ENCODE measurements around the gene PAWR. TPM values are rescaled to one million over a fixed set of nuclear protein-coding genes. Genes with fewer than 3 reads are reported as not detected.

The PAWR gene, protein sequence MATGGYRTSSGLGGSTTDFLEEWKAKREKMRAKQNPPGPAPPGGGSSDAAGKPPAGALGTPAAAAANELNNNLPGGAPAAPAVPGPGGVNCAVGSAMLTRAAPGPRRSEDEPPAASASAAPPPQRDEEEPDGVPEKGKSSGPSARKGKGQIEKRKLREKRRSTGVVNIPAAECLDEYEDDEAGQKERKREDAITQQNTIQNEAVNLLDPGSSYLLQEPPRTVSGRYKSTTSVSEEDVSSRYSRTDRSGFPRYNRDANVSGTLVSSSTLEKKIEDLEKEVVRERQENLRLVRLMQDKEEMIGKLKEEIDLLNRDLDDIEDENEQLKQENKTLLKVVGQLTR
- total RNA-seq, result 28.3 and 43.7 TPM in 2 replicates

GRCh38 chr12:79690638-79691510, at the start of gene PAWR:
TSS of gene PAWR (minus strand) at chr12:79690964. CDS start at chr12:79690244, 720 bp downstream.

Other genes starting within 250 kb of the PAWR start
- gene PPP1R12A, start 244.1 kb upstream of the PAWR start, total RNA-seq, result 33.8 and 46.5 TPM in 2 replicates

All from airway epithelial cell (primary cell).